Activated CD8-positive, alpha-beta T cell treated with anti-CD3 and anti-CD28 coated beads, Interleukin-2, amount 10 ng/mL, durations not matched to agents 7 days and 5 days (primary cell): ENCODE measurements around the gene TSTD2. TPM values are rescaled to one million over a fixed set of nuclear protein-coding genes. Genes with fewer than 3 reads are reported as not detected.

ENCODE experiments used
- ATAC-seq: fragments of 150-1000 bp; cut with Tn5 transposase; one replicate; pipeline ENCODE4 v1.10.0; 2021; ENCODE audit warnings: moderate library complexity
- CTCF ChIA-PET: fragments of 350-600 bp; sonication (Branson Sonifier 250); formaldehyde crosslinking; loops from one replicate; lab custom pipeline; 2021; ENCODE audit warnings: antibody characterized with exemption; lab: Charles Lee
- POLR2A ChIA-PET: fragments of 350-600 bp; sonication (Branson Sonifier 250); formaldehyde crosslinking; loops from one replicate; lab custom pipeline; 2021; ENCODE audit warnings: antibody characterized with exemption; lab: Charles Lee
- DNase-seq: peaks from one replicate; pipeline ENCODE4 v3.0.0-alpha.2; 2020
- H3K27ac Mint-ChIP-seq: one replicate; pipeline ENCODE4 v1.8.0; 2021; ENCODE audit warnings: mild to moderate bottlenecking, mixed read lengths
- H3K27me3 Mint-ChIP-seq: one replicate; pipeline ENCODE4 v1.8.0; 2021; ENCODE audit warnings: low read depth, mixed read lengths
- H3K36me3 Mint-ChIP-seq: one replicate; pipeline ENCODE4 v1.8.0; 2021; ENCODE audit warnings: low read depth, mixed read lengths
- H3K4me1 Mint-ChIP-seq: one replicate; pipeline ENCODE4 v1.8.0; 2021; ENCODE audit warnings: low read depth, mixed read lengths
- H3K4me3 Mint-ChIP-seq: one replicate; pipeline ENCODE4 v1.8.0; 2021; ENCODE audit warnings: mild to moderate bottlenecking, mixed read lengths
- H3K9me3 Mint-ChIP-seq: one replicate; pipeline ENCODE4 v1.8.0; 2022; ENCODE audit warnings: mixed read lengths; ENCODE audit not compliant: insufficient read depth
- total RNA-seq, 2 experiments: library from RNA; stranded (reverse); gene quantifications; one replicate each; pipeline ENCODE4 v1.2.3, GENCODE V29; 2021

The TSTD2 gene
- total RNA-seq, 2 experiments from 2014 or later: 13.0 to 15.6 TPM

GRCh38 chr9:97561501-97561900 is 71.7 kb downstream of the TSTD2 start:
- H3K9me3 Mint-ChIP-seq: no peaks in the 10 kb centered on the region
- no peaks in the 10 kb centered on the region for H3K36me3 Mint-ChIP-seq
- H3K27me3 Mint-ChIP-seq: peaks cover 13% of the 10 kb centered on the region
- ChIA-PET CTCF (interaction anchor here (1.4 kb wide), 1 partner anchor 37 kb away, joined by 5 read pairs; no protein-coding TSS in a partner anchor), POLR2A (no interaction called here)
- no peak overlapping the region for H3K27ac Mint-ChIP-seq
- peaks cover 16% of the 10 kb centered on the region for H3K4me1 Mint-ChIP-seq
- no peak for ATAC-seq
- H3K4me3 Mint-ChIP-seq: no peak overlapping the region
- no peak for DNase-seq

- H3K27me3 Mint-ChIP-seq: peaks cover 17% of the 10 kb centered on the region
Measured at GRCh38 chr9:97560851-97561250, 72.3 kb downstream of the TSTD2 start.

GRCh38 chr9:97560154-97560553 is 73.0 kb downstream of the TSTD2 start:
- ChIA-PET CTCF (no interaction called here), POLR2A (no interaction called here)
- ATAC-seq (no peak), DNase-seq (no peak)
- H3K4me3 Mint-ChIP-seq: no peak overlapping the region
- no peaks in the 10 kb centered on the region for H3K36me3 Mint-ChIP-seq
- H3K4me1 Mint-ChIP-seq: peaks cover 16% of the 10 kb centered on the region
- H3K9me3 Mint-ChIP-seq: no peaks in the 10 kb centered on the region
- peaks cover 17% of the 10 kb centered on the region for H3K27me3 Mint-ChIP-seq
- H3K27ac Mint-ChIP-seq: no peak overlapping the region

More at GRCh38 chr9:97560851-97561250, 72.3 kb downstream of the TSTD2 start:
- Mint-ChIP-seq H3K9me3 (no peaks in the 10 kb centered on the region), H3K4me3 (no peak overlapping the region), H3K36me3 (no peaks in the 10 kb centered on the region), H3K4me1 (peaks cover 16% of the 10 kb centered on the region), H3K27ac (no peak overlapping the region)
- POLR2A ChIA-PET: no interaction called here
- CTCF ChIA-PET: interaction anchor here (1.4 kb wide), 1 partner anchor 38 kb away, joined by 5 read pairs; no protein-coding TSS in a partner anchor
- ATAC-seq (no peak), DNase-seq (no peak)

- CTCF ChIA-PET: interaction anchor here (1.2 kb wide), 1 partner anchor 90 kb away, joined by 3 read pairs; no protein-coding TSS in a partner anchor
- H3K4me1 Mint-ChIP-seq: peaks cover 16% of the 10 kb centered on the region
- DNase-seq (no peak), ATAC-seq (peak; percentile 44)
- POLR2A ChIA-PET: interaction anchor here (1.5 kb wide), 1 partner anchor 10 kb away, joined by 3 read pairs; no protein-coding TSS in a partner anchor
- peak overlapping the region; percentile 5 for H3K4me3 Mint-ChIP-seq
- H3K36me3 Mint-ChIP-seq: no peaks in the 10 kb centered on the region
- peaks cover 14% of the 10 kb centered on the region for H3K27me3 Mint-ChIP-seq
- H3K27ac Mint-ChIP-seq: peak overlapping the region; percentile 45
- no peaks in the 10 kb centered on the region for H3K9me3 Mint-ChIP-seq
Measured at GRCh38 chr9:97559111-97559514, 74.1 kb downstream of the TSTD2 start.

- ChIA-PET CTCF (interaction anchor here (1.2 to 2.1 kb wide), 2 partner anchors 40 to 90 kb away, joined by 3 to 5 read pairs; no protein-coding TSS in a partner anchor), POLR2A (interaction anchor here (1.5 kb wide), 1 partner anchor 10 kb away, joined by 3 read pairs; no protein-coding TSS in a partner anchor)
- H3K4me1 Mint-ChIP-seq: peaks cover 16% of the 10 kb centered on the region
- peak overlapping the region; percentile 45 for H3K27ac Mint-ChIP-seq
- no peaks in the 10 kb centered on the region for H3K9me3 Mint-ChIP-seq
- H3K36me3 Mint-ChIP-seq: no peaks in the 10 kb centered on the region
- DNase-seq: no peak
- H3K27me3 Mint-ChIP-seq: peaks cover 14% of the 10 kb centered on the region
- peak; percentile 30 for ATAC-seq
- peak overlapping the region; percentile 5 for H3K4me3 Mint-ChIP-seq
Measured at GRCh38 chr9:97558701-97559101, 74.5 kb downstream of the TSTD2 start.

- ATAC-seq: no peak
- Mint-ChIP-seq H3K4me3 (no peak overlapping the region), H3K36me3 (no peaks in the 10 kb centered on the region), H3K27me3 (peaks cover 14% of the 10 kb centered on the region), H3K9me3 (no peaks in the 10 kb centered on the region), H3K4me1 (peaks cover 16% of the 10 kb centered on the region), H3K27ac (no peak overlapping the region)
- no peak for DNase-seq
- ChIA-PET POLR2A (interaction anchor here (0.6 kb wide), 1 partner anchor 98 kb away, joined by 3 read pairs; no protein-coding TSS in a partner anchor), CTCF (interaction anchor here (1.1 to 2.1 kb wide), 2 partner anchors 41 to 89 kb away, joined by 3 to 5 read pairs; no protein-coding TSS in a partner anchor)
Measured at GRCh38 chr9:97557606-97558095, 75.5 kb downstream of the TSTD2 start.

GRCh38 chr9:97556721-97557605 is 76.2 kb downstream of the TSTD2 start:
- Mint-ChIP-seq H3K9me3 (no peaks in the 10 kb centered on the region), H3K27me3 (peaks cover 20% of the 10 kb centered on the region), H3K4me3 (no peak overlapping the region), H3K36me3 (no peaks in the 10 kb centered on the region), H3K4me1 (peaks cover 16% of the 10 kb centered on the region), H3K27ac (no peak overlapping the region)
- DNase-seq (no peak), ATAC-seq (no peak)
- POLR2A ChIA-PET: interaction anchor here (0.6 kb wide), 1 partner anchor 98 kb away, joined by 3 read pairs; no protein-coding TSS in a partner anchor
- CTCF ChIA-PET: interaction anchor here (1.1 to 2.1 kb wide), 2 partner anchors 42 to 88 kb away, joined by 3 to 5 read pairs; no protein-coding TSS in a partner anchor

GRCh38 chr9:97556036-97556720 is 77.0 kb downstream of the TSTD2 start:
- Mint-ChIP-seq H3K27ac (no peak overlapping the region), H3K27me3 (peaks cover 24% of the 10 kb centered on the region), H3K4me3 (no peak overlapping the region), H3K9me3 (no peaks in the 10 kb centered on the region), H3K4me1 (peaks cover 16% of the 10 kb centered on the region), H3K36me3 (no peaks in the 10 kb centered on the region)
- ChIA-PET CTCF (no interaction called here), POLR2A (no interaction called here)
- DNase-seq: no peak
- no peak for ATAC-seq

- no peak overlapping the region for H3K4me3 Mint-ChIP-seq
- CTCF ChIA-PET: no interaction called here
Measured at GRCh38 chr9:97555164-97555563, 78.0 kb downstream of the TSTD2 start.

GRCh38 chr9:97554566-97555075 is 78.5 kb downstream of the TSTD2 start:
- H3K27me3 Mint-ChIP-seq: peaks cover 26% of the 10 kb centered on the region
- no peak for DNase-seq

More at GRCh38 chr9:97555164-97555563, 78.0 kb downstream of the TSTD2 start:
- DNase-seq (no peak), ATAC-seq (no peak)
- Mint-ChIP-seq H3K9me3 (no peaks in the 10 kb centered on the region), H3K4me1 (peaks cover 16% of the 10 kb centered on the region), H3K36me3 (no peaks in the 10 kb centered on the region), H3K27me3 (peaks cover 24% of the 10 kb centered on the region), H3K27ac (no peak overlapping the region)
- POLR2A ChIA-PET: no interaction called here

GRCh38 chr9:97553841-97554240 is 79.3 kb downstream of the TSTD2 start:
- Mint-ChIP-seq H3K4me1 (peaks cover 8% of the 10 kb centered on the region), H3K4me3 (no peak overlapping the region), H3K27ac (no peak overlapping the region), H3K36me3 (no peaks in the 10 kb centered on the region), H3K27me3 (peaks cover 22% of the 10 kb centered on the region), H3K9me3 (no peaks in the 10 kb centered on the region)
- CTCF ChIA-PET: no interaction called here
- no peak for DNase-seq
- POLR2A ChIA-PET: no interaction called here
- ATAC-seq: no peak

More at GRCh38 chr9:97554566-97555075, 78.5 kb downstream of the TSTD2 start:
- no peak overlapping the region for H3K4me3 Mint-ChIP-seq
- H3K36me3 Mint-ChIP-seq: no peaks in the 10 kb centered on the region
- H3K27ac Mint-ChIP-seq: no peak overlapping the region
- H3K9me3 Mint-ChIP-seq: no peaks in the 10 kb centered on the region
- ATAC-seq: no peak
- POLR2A ChIA-PET: no interaction called here
- CTCF ChIA-PET: no interaction called here
- H3K4me1 Mint-ChIP-seq: peaks cover 14% of the 10 kb centered on the region
